HFF-Myc (cell line): ENCODE data around the gene MAPKAPK5.
A peak's percentile ranks its signal among the peaks of the same experiment; 100 is the strongest.
"Not testable (repeated sequence)": the region's sequence is repeated elsewhere in the genome, so short reads cannot be mapped to it uniquely, and the experiment has no call there.

Experiments used
- DNase-seq: peaks from one replicate; pipeline ENCODE4 v3.0.0-alpha.2; 2011; ENCODE audit warnings: low read depth; ENCODE audit errors: extremely low read depth
- H3K4me3 ChIP-seq: replicated peaks from 2 replicates; pipeline ENCODE4 v1.5.1; 2011; ENCODE audit warnings: low read depth, mild to moderate bottlenecking, control low read depth, low read length
- TF ChIP-seq, protein P1 (sequence below): IDR thresholded peaks from 2 replicates; pipeline ENCODE4 v1.5.1; 2012; ENCODE audit warnings: mild to moderate bottlenecking, low read depth, low read length, control low read depth; ENCODE audit errors: missing control alignments

Gene MAPKAPK5

DNA sequence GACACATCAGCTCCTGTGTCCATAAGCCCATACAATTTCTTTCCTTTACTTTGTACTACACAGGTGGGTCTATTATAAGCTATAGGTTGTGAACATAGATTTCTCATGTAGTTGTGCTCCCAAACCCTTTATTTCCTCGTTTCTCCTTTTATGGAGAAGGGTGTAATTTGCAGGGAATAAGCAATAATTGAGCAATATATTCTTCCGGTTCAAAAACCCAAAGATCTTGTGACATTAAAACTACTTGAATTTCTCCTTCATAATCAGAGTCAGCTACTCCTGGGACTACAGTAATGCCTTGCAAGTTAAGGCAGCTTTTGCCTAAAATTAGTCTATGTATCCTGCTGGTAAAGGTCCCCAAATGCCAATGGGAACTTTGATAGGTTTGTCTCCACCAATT is 19.1 kb upstream of the MAPKAPK5 start:
- no peak for DNase-seq
- TF ChIP-seq, protein P1, sequence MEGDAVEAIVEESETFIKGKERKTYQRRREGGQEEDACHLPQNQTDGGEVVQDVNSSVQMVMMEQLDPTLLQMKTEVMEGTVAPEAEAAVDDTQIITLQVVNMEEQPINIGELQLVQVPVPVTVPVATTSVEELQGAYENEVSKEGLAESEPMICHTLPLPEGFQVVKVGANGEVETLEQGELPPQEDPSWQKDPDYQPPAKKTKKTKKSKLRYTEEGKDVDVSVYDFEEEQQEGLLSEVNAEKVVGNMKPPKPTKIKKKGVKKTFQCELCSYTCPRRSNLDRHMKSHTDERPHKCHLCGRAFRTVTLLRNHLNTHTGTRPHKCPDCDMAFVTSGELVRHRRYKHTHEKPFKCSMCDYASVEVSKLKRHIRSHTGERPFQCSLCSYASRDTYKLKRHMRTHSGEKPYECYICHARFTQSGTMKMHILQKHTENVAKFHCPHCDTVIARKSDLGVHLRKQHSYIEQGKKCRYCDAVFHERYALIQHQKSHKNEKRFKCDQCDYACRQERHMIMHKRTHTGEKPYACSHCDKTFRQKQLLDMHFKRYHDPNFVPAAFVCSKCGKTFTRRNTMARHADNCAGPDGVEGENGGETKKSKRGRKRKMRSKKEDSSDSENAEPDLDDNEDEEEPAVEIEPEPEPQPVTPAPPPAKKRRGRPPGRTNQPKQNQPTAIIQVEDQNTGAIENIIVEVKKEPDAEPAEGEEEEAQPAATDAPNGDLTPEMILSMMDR: no peak
- H3K4me3 ChIP-seq: no peak overlapping the region

DNA sequence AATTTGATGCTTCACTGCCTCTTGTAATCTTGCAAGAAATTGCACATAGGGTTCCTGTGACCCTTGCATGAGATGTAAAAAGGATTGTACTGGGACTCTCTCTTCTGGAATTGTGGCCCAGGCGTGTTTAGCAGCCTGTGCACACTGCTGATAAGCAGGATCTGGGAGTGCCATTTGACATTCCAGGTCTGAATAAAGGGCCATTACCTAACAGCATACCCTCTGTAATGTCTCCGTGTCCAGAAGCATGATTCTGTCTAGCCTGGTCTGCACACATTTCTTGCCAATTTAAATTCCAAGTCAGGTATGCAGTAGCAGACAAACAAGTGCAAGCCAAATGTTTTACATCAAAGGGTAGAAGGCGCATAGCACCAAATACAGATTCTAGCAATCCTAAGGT is 18.1 kb upstream of the MAPKAPK5 start:
- H3K4me3 ChIP-seq: no peak overlapping the region
- TF ChIP-seq, protein P1: no peak
- no peak for DNase-seq

DNA sequence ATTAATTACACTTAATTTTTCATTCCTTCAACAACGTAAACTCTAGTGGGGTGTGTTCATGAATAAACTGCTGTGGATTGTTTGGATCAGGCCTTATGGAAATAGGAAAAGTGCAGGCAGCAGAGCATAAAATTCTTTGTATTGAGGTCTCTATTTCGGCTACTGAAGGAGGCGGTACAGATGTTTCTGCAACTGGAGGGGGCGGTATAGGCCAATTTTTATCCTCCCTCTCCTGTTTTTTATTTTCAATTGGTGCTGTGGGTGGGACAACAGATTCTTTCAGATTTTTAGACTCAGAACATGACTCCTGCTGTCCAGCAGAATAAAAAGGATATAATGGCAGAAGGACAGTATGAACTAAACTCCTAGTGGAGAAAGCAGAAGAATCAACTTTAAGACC is 17.7 kb upstream of the MAPKAPK5 start:
- not testable (repeated sequence) for H3K4me3 ChIP-seq, DNase-seq
- TF ChIP-seq, protein P1: peak; percentile 48

DNA sequence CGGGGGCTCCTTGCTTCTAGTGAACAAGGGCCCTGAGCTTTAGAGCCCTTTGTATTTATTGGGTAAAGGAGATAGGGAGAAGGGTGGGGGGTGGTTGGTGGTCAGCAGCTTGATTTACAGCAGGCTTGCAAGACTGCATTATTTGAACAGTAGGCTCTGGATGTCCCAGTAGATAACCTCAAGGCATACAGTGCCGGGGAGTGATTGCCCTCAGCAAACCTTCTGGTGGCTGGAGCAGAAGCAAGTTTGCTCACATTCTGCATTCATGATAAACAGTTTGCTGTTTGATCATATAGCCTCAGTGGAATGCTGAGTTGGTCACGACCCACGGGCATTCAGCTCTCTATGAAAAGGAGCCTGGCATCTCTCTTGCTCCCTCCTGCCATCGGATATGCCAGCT is 16.5 kb upstream of the MAPKAPK5 start:
- no peak overlapping the region for H3K4me3 ChIP-seq
- TF ChIP-seq, protein P1: no peak
- DNase-seq: no peak

- DNase-seq: no peak
- H3K4me3 ChIP-seq: no peak overlapping the region
- TF ChIP-seq, protein P1: no peak
Observed at GRCh38 chr12:111826316-111826715, 15.7 kb upstream of the MAPKAPK5 start.

DNA sequence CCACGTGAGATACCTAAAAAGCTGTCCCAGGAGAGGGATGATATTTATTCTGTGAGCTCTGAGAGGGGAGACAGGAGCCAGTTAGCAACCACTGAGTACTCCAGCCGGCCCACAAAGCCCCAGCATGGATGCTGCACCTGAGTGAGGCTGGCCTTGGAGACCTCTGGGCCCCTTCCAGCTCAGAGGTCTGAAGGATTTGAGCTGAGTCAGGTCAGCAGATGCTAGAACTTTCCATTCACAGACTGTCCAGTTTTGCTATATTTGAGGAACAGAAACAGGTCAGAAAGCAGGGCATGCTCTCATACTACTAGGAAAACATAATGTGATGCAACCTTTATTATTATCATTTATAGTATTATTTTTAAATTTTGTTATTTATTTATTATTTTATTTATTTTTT is 15.0 kb upstream of the MAPKAPK5 start:
- no peak overlapping the region for H3K4me3 ChIP-seq
- DNase-seq: no peak
- TF ChIP-seq, protein P1: no peak

- TF ChIP-seq, protein P1: no peak
- H3K4me3 ChIP-seq: no peak overlapping the region
- DNase-seq: no peak
Observed at GRCh38 chr12:111827907-111828306, 14.1 kb upstream of the MAPKAPK5 start.
